GM18907 (cell line): ENCODE results near the gene FOXK1.
A peak's percentile ranks its signal among the peaks of the same experiment; 100 is the strongest.
"Not testable (repeated sequence)": the region's sequence is repeated elsewhere in the genome, so short reads cannot be mapped to it uniquely, and the experiment has no call there.

Experiments used
- ATAC-seq: cut with Tn5 transposase; IDR thresholded peaks from one replicate; pipeline ENCODE4 v1.9.1; 2021; ENCODE audit warnings: mild to moderate bottlenecking, moderate library complexity; ENCODE audit not compliant: unreplicated experiment

FOXK1 gene

GRCh38 chr7:4681886-4682620 is at the start of gene FOXK1:
TSS of gene FOXK1 (plus strand) at chr7:4682295. CDS start at chr7:4682309, 14 bp downstream.
- peak; percentile 60 for ATAC-seq

GRCh38 chr7:4633012-4633411 is 49.1 kb upstream of the FOXK1 start:
- no peak for ATAC-seq

DNA sequence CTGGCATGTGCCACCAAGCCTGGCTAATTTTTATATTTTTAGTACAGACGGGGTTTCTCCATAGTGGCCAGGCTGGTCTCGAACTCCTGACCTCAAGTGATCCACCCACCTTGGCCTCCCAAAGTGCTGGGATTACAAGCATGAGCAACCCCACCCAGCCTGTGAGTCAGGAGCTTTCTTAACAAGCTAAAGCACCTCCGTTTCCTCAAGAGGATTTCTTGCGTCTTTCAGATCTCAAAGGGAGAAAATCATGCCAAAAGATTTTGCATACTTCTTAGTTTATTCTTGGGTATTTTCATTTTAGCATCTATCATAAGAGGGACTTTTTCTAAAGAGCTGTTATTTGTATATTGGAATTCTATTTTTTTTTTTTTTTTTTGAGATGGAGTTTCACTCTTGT is 47.9 kb upstream of the FOXK1 start:
- no peak for ATAC-seq

DNA sequence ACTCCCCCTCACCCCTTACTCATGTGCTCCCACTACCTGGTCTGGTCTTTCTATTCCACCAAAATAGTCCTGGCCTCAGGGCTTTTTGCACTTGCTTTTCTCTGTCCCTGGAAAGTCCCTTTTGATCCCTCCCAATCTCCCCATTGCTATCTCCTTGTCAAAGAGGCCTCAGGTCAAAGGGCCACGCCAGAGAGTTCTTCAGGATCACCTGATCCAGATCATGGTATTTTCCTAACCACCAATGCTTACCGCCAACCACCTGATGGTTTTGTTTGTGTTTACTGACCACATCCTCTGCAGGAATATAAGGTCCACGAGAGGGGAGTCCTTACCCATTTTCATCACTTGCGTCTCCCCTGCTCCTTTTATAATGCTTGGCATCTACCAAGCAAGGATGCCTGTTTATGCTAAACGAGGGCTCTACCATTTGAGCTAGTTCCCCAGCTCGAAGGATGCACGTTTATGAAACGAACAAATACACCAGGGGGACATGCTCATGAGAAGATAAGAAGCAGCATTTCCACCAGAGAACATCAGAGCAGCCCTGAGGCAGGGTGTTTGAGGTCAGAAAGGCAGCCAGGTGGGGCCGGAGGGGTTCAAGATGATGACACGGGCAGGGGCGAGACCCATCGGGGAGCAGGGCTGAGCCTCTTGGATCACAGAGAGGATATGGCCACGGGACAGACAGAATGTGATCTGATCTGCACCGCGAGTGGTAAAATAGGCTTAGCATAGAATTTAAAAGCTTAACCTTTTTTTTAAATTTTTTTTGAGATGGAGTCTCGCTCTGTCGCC is 43.1 kb upstream of the FOXK1 start:
- no peak for ATAC-seq

- no peak for ATAC-seq
Measured at GRCh38 chr7:4641091-4641666, 40.9 kb upstream of the FOXK1 start.

DNA sequence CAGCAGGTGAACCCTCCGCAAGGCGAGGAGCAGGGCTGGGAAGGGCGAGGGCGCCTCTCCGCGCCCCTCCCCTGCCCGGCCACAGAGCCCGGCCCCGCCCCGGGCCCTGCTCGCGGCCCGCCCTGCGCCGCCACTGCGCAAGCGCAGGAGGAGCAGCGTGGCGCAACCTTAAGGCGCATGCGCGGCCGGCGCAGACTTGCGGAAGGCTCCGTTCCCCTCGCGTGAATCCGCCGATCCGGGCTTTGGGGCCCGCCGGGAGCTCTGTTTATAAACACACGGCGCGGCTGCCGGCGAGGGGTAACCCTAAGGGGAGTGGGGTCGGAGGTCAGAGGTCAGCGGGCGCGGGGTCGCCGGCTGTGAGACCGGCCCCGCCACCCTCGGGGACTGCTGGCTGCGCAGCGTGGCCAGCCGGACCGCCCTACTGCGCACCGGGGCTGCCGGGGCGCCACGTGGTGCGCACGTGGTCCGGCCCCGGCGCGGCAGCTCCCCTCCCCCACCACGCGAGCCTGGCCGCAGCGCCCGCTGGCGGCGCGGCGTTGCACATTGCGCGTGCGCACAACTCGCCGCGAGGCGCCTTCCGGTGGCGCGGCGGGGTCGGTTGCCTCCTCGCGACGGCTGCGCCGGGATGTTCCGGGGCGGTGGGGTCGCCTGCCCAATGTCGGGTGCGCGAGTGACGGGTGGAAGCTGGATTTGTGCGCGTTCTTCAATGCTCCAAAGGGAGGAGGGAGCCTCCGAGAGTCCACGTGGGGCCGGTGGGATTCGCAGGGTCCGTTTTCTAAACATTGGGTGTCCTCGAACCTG is 40.2 kb upstream of the FOXK1 start:
- peak; percentile 77 for ATAC-seq

- ATAC-seq = no peak
Measured at GRCh38 chr7:4642468-4643203, 39.5 kb upstream of the FOXK1 start.

DNA sequence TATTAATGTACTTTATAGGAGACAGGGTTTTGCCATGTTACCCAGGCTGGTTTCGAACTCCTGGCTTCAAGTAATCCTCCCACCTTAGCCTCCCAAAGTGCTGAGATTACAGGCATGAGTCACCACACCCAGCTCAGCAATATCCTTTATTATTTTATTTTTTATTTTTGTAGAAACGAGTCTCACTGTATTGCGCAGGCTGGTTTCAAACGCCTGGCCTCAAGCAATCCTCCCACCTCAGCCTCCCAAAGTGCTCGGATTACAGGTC is 39.0 kb upstream of the FOXK1 start:
- not testable (repeated sequence) for ATAC-seq

DNA sequence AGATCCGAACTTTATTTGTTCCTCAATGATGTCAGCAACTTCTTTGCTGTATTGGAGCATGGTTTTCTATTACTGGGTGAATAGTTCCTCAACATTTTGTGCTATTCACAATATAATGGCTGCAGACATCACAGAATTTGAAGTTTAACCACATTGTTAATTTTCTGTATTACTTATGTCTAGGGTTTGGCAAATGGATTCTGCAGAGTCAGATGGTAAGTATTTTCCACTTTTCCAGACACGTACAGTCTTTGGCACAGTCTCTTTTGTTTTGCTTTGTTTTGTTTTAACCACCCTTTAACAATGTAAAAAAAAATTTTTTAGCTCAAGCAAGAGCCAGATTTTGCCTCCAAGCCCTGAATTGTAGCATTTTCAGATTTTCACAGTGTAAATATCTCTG is 36.8 kb upstream of the FOXK1 start:
- no peak for ATAC-seq

GRCh38 chr7:4648111-4648510 is 34.0 kb upstream of the FOXK1 start:
- no peak for ATAC-seq

GRCh38 chr7:4650433-4651047 is 31.6 kb upstream of the FOXK1 start:
- no peak for ATAC-seq

DNA sequence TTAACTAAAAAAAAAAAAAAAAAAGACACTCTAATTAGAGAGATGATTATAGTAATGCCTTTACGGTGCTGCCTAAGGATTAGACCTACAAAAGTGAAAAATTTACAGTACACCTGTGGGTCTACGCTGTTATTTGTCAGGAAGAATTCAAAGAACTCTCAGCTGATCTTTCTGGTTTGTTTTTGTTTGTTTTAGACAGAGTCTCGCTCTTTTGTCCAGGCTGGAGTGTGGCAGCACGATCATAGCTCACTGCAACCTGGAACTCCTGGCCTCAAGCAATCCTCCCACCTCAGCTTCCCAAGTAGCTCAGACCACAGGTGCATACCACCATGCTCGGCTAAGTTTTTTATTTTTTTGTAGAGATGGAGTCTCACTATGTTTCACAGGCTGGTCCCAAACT is 28.3 kb upstream of the FOXK1 start:
- ATAC-seq = no peak

GRCh38 chr7:4655311-4655710 is 26.8 kb upstream of the FOXK1 start:
- no peak for ATAC-seq

GRCh38 chr7:4655896-4656295 is 26.2 kb upstream of the FOXK1 start:
- no peak for ATAC-seq

GRCh38 chr7:4657640-4658417 is 24.3 kb upstream of the FOXK1 start:
- ATAC-seq = no peak

DNA sequence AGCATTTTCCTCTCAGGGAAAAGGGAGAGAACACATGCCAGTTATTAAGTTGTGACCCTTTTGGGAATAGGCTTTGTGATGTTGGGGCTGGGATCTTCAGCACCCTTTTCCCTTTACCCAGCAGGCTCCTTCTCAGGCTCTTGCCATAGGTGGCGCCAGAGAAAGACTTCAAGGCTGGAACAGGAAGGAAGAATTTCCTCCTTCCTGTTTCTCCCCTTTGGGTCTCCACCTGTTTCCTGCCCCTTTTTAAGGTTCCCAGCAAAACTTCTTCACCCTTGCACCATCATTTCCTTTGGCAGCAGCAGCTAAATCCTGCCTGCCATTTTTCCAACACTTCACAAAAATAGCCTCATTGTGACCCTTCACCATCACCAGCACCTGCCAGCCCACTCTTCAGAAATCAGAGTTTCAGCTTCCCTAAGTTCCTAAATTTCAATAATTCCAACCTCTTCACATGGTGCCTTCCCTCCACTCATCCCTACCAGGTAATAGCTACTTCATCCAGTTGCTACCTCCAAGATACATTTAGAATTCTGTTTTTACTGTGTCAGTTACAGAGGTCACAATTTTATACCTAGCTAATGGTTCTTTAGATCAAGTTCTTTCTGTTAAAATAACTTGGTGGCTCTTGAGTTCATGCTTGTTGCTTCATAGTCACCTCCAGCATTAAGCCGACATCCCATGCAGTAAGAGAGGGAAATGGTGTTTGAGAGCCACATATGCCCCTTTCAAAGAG is 22.4 kb upstream of the FOXK1 start:
- ATAC-seq = no peak

GRCh38 chr7:4661871-4662270 is 20.2 kb upstream of the FOXK1 start:
- no peak for ATAC-seq

DNA sequence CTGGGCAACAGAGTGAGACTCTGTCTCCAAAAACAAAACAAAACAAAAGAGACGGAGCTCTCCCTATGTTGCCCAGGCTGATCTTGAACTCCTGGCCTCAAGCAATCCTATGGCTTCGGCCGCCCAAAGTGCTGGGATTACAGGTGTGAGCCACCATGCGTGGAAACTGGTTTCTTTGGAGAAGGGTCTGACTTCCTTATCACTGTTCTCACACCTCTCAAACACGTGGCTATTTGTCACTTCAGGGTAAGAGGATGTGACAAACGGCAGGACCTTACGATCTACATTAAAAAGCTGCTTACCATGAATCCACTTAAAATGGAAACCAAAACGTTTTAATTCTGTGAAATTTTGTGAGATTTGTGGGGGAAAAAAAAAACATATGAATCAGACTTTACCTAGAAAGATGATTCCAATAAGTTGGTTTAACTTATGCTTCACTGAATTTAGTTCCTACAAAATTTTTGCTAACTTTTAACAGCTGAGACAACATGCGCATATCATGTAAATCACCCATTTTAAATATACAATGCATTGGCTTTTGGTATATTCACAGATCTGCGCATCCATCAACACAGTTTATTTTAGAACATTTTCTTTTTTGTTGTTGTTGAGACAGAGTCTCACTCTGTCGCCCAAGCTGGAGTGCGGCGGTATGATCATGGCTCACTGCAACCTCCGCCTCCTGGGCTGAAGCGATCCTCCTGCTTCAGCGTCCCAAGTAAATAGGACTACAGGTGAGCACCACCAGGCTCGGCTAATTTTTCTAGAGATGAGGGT is 18.7 kb upstream of the FOXK1 start:
- no peak for ATAC-seq
